Heart right ventricle (tissue), 16 donors: ENCODE data around the gene DYNC1I1. TPM values are rescaled to one million over a fixed set of nuclear protein-coding genes. Genes with fewer than 3 reads are reported as not detected.

Source experiments
- ATAC-seq, 8 donors: fragments of 200-7000 bp; cut with Tn5 transposase; one replicate each; pipeline ENCODE4 v1.9.1; 2020; ENCODE audit warnings: mild to moderate bottlenecking in 8 of 8, moderate library complexity in 8 of 8, moderate number of reproducible peaks in 1 of 8
- DNase-seq, 2 donors: peaks; one replicate each; pipeline ENCODE4 v3.0.0-alpha.2; 2020
- H3K27ac ChIP-seq, 10 donors: fragments of 200-600 bp; sonication (generic) in 2 of 10; one replicate each; pipeline versions ENCODE4 v1.5.0 to v1.8.0; 2020 to 2022; ENCODE audit warnings: mild to moderate bottlenecking in 3 of 10
- H3K27me3 ChIP-seq, 7 donors: fragments of 200-600 bp; one replicate each; pipeline ENCODE4 v1.8.0; 2021 to 2022; ENCODE audit warnings: mild to moderate bottlenecking in 2 of 7
- H3K36me3 ChIP-seq, 9 donors: fragments of 200-600 bp; sonication (generic) in 1 of 9; one replicate each; pipeline versions ENCODE4 v1.5.0 to v1.8.0; 2020 to 2022; ENCODE audit warnings: mild to moderate bottlenecking in 2 of 9
- H3K4me1 ChIP-seq, 9 donors: fragments of 200-600 bp; sonication (generic) in 1 of 9; one replicate each; pipeline versions ENCODE4 v1.5.0 to v1.8.0; 2020 to 2022; ENCODE audit warnings: mild to moderate bottlenecking in 4 of 9
- H3K4me3 ChIP-seq, 10 donors: fragments of 200-600 bp; sonication (generic) in 2 of 10; one replicate each; pipeline versions ENCODE4 v1.5.0 to v1.8.0; 2020 to 2022; ENCODE audit warnings: mild to moderate bottlenecking in 7 of 10, moderate library complexity in 2 of 10
- H3K9me3 ChIP-seq, 11 donors: fragments of 200-600 bp in 10 of 11; sonication (generic) in 2 of 11; one replicate each; pipeline versions ENCODE4 v1.5.0 to v1.8.0; 2013 to 2022; ENCODE audit warnings: mild to moderate bottlenecking in 2 of 11, control low read depth in 1 of 11, moderate library complexity in 1 of 11
- WGBS, 2 donors: extraction: QIAGEN DNeasy Blood & Tissue Kit; methylation state at CpG; one replicate each; pipeline ENCODE4 v1.1.7; 2013; ENCODE audit warnings: inconsistent platforms in 1 of 2; 5-methylcytosine and 5-hydroxymethylcytosine counted together
- intact Hi-C, 10 donors: fragments of 100-400 bp; cut with DNase I; formaldehyde crosslinking; loops; one replicate each; pipeline versions ENCODE4 v1.11.1 to v1.14.2; 2022
- polyA plus RNA-seq, 2 donors: library from polyadenylated mRNA; stranded (reverse); fragments of 200-250 nt; gene quantifications; one replicate each; pipeline ENCODE4 v1.2.3, GENCODE V29; 2013
- total RNA-seq, 10 donors: library from RNA; stranded (reverse); fragmentation: NEBNext Ultra II Directional in 3 of 10; extraction: Animal tissue kit (Norgen Biotek cat#: 25700) in 3 of 10; gene quantifications; one replicate each; pipeline versions ENCODE4 v1.2.1 to v1.2.4, GENCODE V29; 2021 to 2023
- TF ChIP-seq, protein P1 (sequence below), 9 donors: fragments of 200-600 bp; sonication (generic) in 2 of 9; IDR thresholded peaks; one replicate each; pipeline versions ENCODE4 v1.5.0 to v1.8.0; 2021 to 2022; ENCODE audit warnings: antibody characterized with exemption in 9 of 9, mild to moderate bottlenecking in 5 of 9, moderate library complexity in 1 of 9
- donor health status: Arrhythmogenic right ventricular cardiomyopathy.
- donor health status: ischemic (EF 13 %, LVEDD 7.1; RV severe dilation, severe dysfunction).
- donor health status: healthy with polysubstance abuse.
- donor health status: DM: no; HTN: yes; CAD: no.
- donor health status: DM: no; HTN: no; CAD: no.
- donor health status: ischemic (EF 25% LVEDD 6.9; RV normal size, moderate dysfunction).
- donor health status: ischemic (EF 25% LVEDD 5.7; RV mildly dilated, moderate dysfunction).
- donor health status: healthy.
- donor health status: DM: yes; HTN: yes; CAD: no.
- donor health status: Ischemic cardiomyopathy.
- donor health status: ischemic (EF 35%, LVEDD 5.7; RV mildly dilated, moderate dysfunction).
- donor health status: nonischemic (EF 11% LVEDD 7.7; RV severe dilation, severe dysfunction).
- donor health status: DM: yes; HTN: yes; CAD: no.
- donor health status: PGD.
- donor health status: ischemic (EF 29% LVEDD 5.4; RV normal size, mild dysfunction).
- donor health status: nonischemic (EF 23%, LVEDD 6.1; RV moderate dilation, normal function).

Gene DYNC1I1
- total and polyA plus RNA-seq, 12 donors: 6.4 to 43.4 (median 35.6) TPM

DNA sequence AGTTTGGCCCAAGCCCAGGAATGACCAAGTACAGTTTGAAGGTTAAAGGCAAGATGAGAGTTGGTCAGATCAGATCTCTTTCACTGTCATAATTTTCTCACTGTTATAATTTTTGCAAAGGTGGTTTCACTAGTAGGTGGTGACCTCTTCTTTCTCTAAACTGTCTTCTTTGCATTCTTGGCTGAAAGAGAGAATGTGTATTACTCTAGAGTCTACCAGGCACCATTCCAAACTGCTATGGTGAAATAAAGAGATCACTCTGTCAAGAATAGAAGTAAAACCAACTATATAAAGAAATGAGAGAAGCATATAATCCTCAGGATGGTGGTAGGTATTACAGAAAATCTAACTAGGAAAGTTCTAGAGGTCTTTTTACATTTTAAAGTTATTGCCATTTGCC, 72.7 kb downstream of the DYNC1I1 start:
- Histone ChIP-seq H3K27ac (no peak overlapping the region), H3K36me3 (no peaks in the 10 kb centered on the region), H3K4me3 (no peak overlapping the region), H3K9me3 (peaks cover 0 to 7% (median 0%) of the 10 kb centered on the region in 11 donors), H3K4me1 (no peaks in the 10 kb centered on the region), H3K27me3 (no peaks in the 10 kb centered on the region)
- ATAC-seq (no peak), DNase-seq (no peak)
- intact Hi-C loops: no loop called here
- TF ChIP-seq, protein P1, sequence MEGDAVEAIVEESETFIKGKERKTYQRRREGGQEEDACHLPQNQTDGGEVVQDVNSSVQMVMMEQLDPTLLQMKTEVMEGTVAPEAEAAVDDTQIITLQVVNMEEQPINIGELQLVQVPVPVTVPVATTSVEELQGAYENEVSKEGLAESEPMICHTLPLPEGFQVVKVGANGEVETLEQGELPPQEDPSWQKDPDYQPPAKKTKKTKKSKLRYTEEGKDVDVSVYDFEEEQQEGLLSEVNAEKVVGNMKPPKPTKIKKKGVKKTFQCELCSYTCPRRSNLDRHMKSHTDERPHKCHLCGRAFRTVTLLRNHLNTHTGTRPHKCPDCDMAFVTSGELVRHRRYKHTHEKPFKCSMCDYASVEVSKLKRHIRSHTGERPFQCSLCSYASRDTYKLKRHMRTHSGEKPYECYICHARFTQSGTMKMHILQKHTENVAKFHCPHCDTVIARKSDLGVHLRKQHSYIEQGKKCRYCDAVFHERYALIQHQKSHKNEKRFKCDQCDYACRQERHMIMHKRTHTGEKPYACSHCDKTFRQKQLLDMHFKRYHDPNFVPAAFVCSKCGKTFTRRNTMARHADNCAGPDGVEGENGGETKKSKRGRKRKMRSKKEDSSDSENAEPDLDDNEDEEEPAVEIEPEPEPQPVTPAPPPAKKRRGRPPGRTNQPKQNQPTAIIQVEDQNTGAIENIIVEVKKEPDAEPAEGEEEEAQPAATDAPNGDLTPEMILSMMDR (IDR thresholded peaks at IDR 0.05): no peak

DNA sequence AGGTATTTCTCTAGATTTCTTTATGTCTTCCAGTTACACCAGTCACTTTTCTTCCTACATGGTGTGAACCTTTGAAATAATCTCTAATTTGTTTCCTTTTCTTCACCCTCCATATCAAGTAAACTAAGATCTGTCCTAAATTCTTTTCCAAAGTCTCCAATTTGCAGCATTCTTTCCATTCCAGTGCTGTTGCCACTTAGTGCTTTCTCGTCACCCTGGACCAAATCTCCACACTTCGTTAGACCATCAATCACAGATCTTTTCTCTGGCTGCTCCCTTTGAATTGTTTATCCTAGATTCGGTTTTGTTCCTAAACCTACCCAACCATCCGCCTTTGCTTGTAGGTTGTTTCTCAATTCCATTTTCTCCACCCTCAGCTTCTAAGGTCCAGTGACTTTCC, 74.7 kb downstream of the DYNC1I1 start:
- Histone ChIP-seq H3K36me3 (no peaks in the 10 kb centered on the region), H3K27me3 (no peaks in the 10 kb centered on the region), H3K4me1 (no peaks in the 10 kb centered on the region), H3K27ac (no peak overlapping the region), H3K9me3 (no peaks in the 10 kb centered on the region), H3K4me3 (no peak overlapping the region)
- TF ChIP-seq, protein P1 (IDR thresholded peaks at IDR 0.05): no peak
- ATAC-seq: no peak
- no peak for DNase-seq
- intact Hi-C loops: no loop called here
- WGBS, 2 donors: 40 to 49% methylated on average over 4 of the region's 4 CpGs

DNA sequence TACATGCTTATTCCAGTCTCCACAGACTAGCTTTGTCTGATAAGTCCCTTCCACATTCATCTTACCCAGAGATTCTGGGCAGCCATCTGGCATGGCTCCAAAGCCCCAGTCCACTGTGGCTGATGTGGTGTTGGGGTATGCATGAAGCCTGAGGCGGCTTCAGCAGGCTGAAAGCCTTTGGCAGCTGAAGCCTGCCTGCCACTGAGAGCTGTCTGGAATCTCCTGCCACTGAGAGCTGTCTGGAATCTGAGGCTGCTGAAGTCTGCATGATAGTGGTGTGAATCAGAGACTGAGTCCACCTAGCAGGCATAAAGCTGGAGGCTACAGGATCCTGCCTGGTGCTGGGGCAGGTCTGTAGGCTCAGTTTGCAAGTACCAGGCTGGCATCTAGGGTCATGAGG, 87.1 kb downstream of the DYNC1I1 start:
- TF ChIP-seq, protein P1 (IDR thresholded peaks at IDR 0.05): no peak

DNA sequence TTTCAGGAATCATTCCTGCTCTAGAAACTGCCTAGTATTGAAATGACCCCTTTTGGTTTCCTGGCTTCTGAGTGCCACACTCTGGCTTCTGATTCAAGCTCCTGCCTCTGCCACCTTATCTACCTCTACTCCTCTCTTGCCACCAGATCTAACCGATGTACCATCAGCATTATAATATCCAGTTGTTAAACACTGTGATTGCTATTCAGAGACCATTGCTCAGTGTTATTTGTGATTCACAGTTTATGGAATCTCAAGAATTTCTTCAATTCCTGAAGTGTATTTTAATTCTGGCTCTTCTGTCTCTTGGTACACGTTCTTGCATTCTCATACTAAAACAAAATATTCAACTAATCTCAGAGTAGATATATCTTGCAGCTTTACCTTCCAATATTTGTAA, 88.7 kb downstream of the DYNC1I1 start:
- no peaks in the 10 kb centered on the region for H3K36me3 ChIP-seq
- H3K9me3 ChIP-seq: peaks cover 0 to 20% (median 5%) of the 10 kb centered on the region in 11 donors
- intact Hi-C loops: no loop called here
- no peak overlapping the region for H3K27ac ChIP-seq
- ATAC-seq (no peak), DNase-seq (no peak)
- TF ChIP-seq, protein P1 (IDR thresholded peaks at IDR 0.05): no peak
- 60 to 63% methylated on average over 2 of the region's 2 CpGs for WGBS, 2 donors
- no peak overlapping the region for H3K4me3 ChIP-seq
- peaks cover 0 to 5% (median 0%) of the 10 kb centered on the region in 9 donors for H3K4me1 ChIP-seq
- no peaks in the 10 kb centered on the region for H3K27me3 ChIP-seq

More for the DNA sequence above, 87.1 kb downstream of the DYNC1I1 start:
- DNase-seq (no peak), ATAC-seq (peak in 4 of 8 donors; percentile 35 to 79 (median 48))
- intact Hi-C loops: loop anchor here in 1 of 10 donors (10.0 kb wide), 1 partner anchor 85 kb away; the partner anchor contains the start of gene DYNC1I1
- Histone ChIP-seq H3K27me3 (no peaks in the 10 kb centered on the region), H3K36me3 (no peaks in the 10 kb centered on the region), H3K4me3 (no peak overlapping the region), H3K27ac (no peak overlapping the region), H3K4me1 (peaks cover 0 to 5% (median 0%) of the 10 kb centered on the region in 9 donors), H3K9me3 (peaks cover 0 to 20% (median 5%) of the 10 kb centered on the region in 11 donors)
- WGBS, 2 donors: 45 to 50% methylated on average over 1 of the region's 1 CpG
